Esophagus squamous epithelium (tissue), 5 donors: ENCODE measurements around the gene TMEM61. TPM values are rescaled to one million over a fixed set of nuclear protein-coding genes. Genes with fewer than 3 reads are reported as not detected.

ENCODE experiments used
- DNase-seq: peaks from one replicate; lab custom pipeline; 2025; lab: John Stamatoyannopoulos, UW
- H3K27ac ChIP-seq, 4 donors: fragments of 200-600 bp; sonication (generic); one replicate each; pipeline ENCODE4 v1.5.1; 2016 to 2019; ENCODE audit warnings: mild to moderate bottlenecking in 1 of 4
- H3K27me3 ChIP-seq, 4 donors: fragments of 200-600 bp; sonication (generic); 1 replicate in 3 of 4; 2 replicates in 1 of 4; pipeline versions ENCODE4 v1.5.1 to v1.6.0; 2017 to 2021; ENCODE audit warnings: antibody characterized with exemption in 1 of 4
- H3K36me3 ChIP-seq, 3 donors: fragments of 200-600 bp; sonication (generic); one replicate each; pipeline ENCODE4 v1.5.1; 2016 to 2019
- H3K4me1 ChIP-seq, 3 donors: fragments of 200-600 bp; sonication (generic); one replicate each; pipeline ENCODE4 v1.5.1; 2017 to 2019
- H3K4me3 ChIP-seq, 4 donors: fragments of 200-600 bp; sonication (generic); 1 replicate in 3 of 4; 2 replicates in 1 of 4; pipeline ENCODE4 v1.5.1; 2016 to 2019; ENCODE audit warnings: mild to moderate bottlenecking in 2 of 4, moderate library complexity in 1 of 4
- H3K9me3 ChIP-seq, 3 donors: fragments of 200-600 bp; sonication (generic); one replicate each; pipeline ENCODE4 v1.5.1; 2016 to 2019
- CTCF ChIP-seq, 6 experiments: fragments of 450-650 bp in 4 of 6; fragments of 200-600 bp in 2 of 6; sonication (generic) in 2 of 6; IDR thresholded peaks; one replicate each; pipeline ENCODE4 v1.5.1; 2016 to 2019; ENCODE audit warnings: antibody characterized with exemption in 6 of 6, mild to moderate bottlenecking in 4 of 6, moderate library complexity in 4 of 6
- POLR2A ChIP-seq, 4 donors: fragments of 450-650 bp; IDR thresholded peaks; one replicate each; pipeline ENCODE4 v1.6.1; 2017; ENCODE audit warnings: antibody characterized with exemption in 4 of 4, mild to moderate bottlenecking in 4 of 4, moderate library complexity in 3 of 4
- WGBS, 2 donors: methylation state at CpG; one replicate each; pipeline ENCODE4 v1.1.5; 2018; 5-methylcytosine and 5-hydroxymethylcytosine counted together
- intact Hi-C: fragments of 100-400 bp; cut with DNase I; formaldehyde crosslinking; loops from one replicate; pipeline ENCODE4 v1.15.0; 2022
- total RNA-seq, 4 donors: library from RNA; depleted of rRNA; stranded (reverse); fragments of >200 nt; gene quantifications; one replicate each; pipeline ENCODE4 v1.1.0, GENCODE V29; 2016
- donor health status: DM: yes; HTN: yes; CAD: no.

Gene TMEM61
- total RNA-seq, 4 donors from 2014 or later, result 0.95 to 2.3 (median 1.0) TPM; not detected in 1

GRCh38 chr1:54965624-54966340 is 14.6 kb upstream of the TMEM61 start:
- Histone ChIP-seq H3K4me1 (peaks cover 0 to 21% (median 0%) of the 10 kb centered on the region in 3 donors), H3K27me3 (no peaks in the 10 kb centered on the region), H3K36me3 (no peaks in the 10 kb centered on the region), H3K9me3 (no peaks in the 10 kb centered on the region), H3K27ac (no peak overlapping the region), H3K4me3 (no peak overlapping the region)
- no peak for DNase-seq
- 34 to 51% methylated on average over 6 of the region's 7 CpGs for WGBS, 2 donors
- TF ChIP-seq POLR2A (IDR thresholded peaks at IDR 0.05) (no peak), CTCF (IDR thresholded peaks at IDR 0.05) (no peak)
- intact Hi-C loops, result no loop called here

GRCh38 chr1:54967372-54967771 is 13.1 kb upstream of the TMEM61 start:
- DNase-seq, result no peak
- H3K27ac ChIP-seq, result no peak overlapping the region
- peaks cover 0 to 31% (median 4%) of the 10 kb centered on the region in 3 donors for H3K4me1 ChIP-seq
- TF ChIP-seq CTCF (IDR thresholded peaks at IDR 0.05) (no peak), POLR2A (IDR thresholded peaks at IDR 0.05) (no peak)
- H3K4me3 ChIP-seq, result no peak overlapping the region
- H3K36me3 ChIP-seq, result no peaks in the 10 kb centered on the region
- H3K9me3 ChIP-seq, result no peaks in the 10 kb centered on the region
- no peaks in the 10 kb centered on the region for H3K27me3 ChIP-seq
- WGBS, 2 donors, result 59 to 68% methylated on average over 5 of the region's 5 CpGs
- intact Hi-C loops, result no loop called here

- intact Hi-C loops, result no loop called here
- Histone ChIP-seq H3K27me3 (no peaks in the 10 kb centered on the region), H3K4me3 (no peak overlapping the region), H3K4me1 (peaks cover 0 to 42% (median 9%) of the 10 kb centered on the region in 3 donors), H3K9me3 (no peaks in the 10 kb centered on the region), H3K27ac (no peak overlapping the region), H3K36me3 (no peaks in the 10 kb centered on the region)
- no peak for TF ChIP-seq CTCF (IDR thresholded peaks at IDR 0.05)
- TF ChIP-seq POLR2A (IDR thresholded peaks at IDR 0.05), result no peak
- no peak for DNase-seq
- WGBS, 2 donors, result 65 to 73% methylated on average over 3 to 4 of the region's 4 CpGs
Observed at GRCh38 chr1:54968551-54968950, 11.9 kb upstream of the TMEM61 start.

- TF ChIP-seq POLR2A (IDR thresholded peaks at IDR 0.05) (no peak), CTCF (IDR thresholded peaks at IDR 0.05) (no peak)
- WGBS, 2 donors, result 85 to 93% methylated on average over 1 of the region's 1 CpG
- DNase-seq, result no peak
- Histone ChIP-seq H3K4me3 (no peak overlapping the region), H3K36me3 (no peaks in the 10 kb centered on the region), H3K27ac (peak overlapping the region in 1 of 4 donors; percentile 74), H3K27me3 (no peaks in the 10 kb centered on the region), H3K9me3 (no peaks in the 10 kb centered on the region), H3K4me1 (peaks cover 0 to 43% (median 9%) of the 10 kb centered on the region in 3 donors)
- intact Hi-C loops, result no loop called here
Observed at GRCh38 chr1:54969879-54970278, 10.5 kb upstream of the TMEM61 start.

- H3K27ac ChIP-seq, result peak overlapping the region in 3 of 4 donors; percentile 25 to 74 (median 66)
- no peaks in the 10 kb centered on the region for H3K27me3 ChIP-seq
- intact Hi-C loops, result no loop called here
- no peak for TF ChIP-seq CTCF (IDR thresholded peaks at IDR 0.05)
- H3K4me1 ChIP-seq, result peaks cover 0 to 46% (median 9%) of the 10 kb centered on the region in 3 donors
- no peak for DNase-seq
- WGBS, 2 donors, result 32 to 35% methylated on average over 5 of the region's 5 CpGs
- H3K36me3 ChIP-seq, result no peaks in the 10 kb centered on the region
- no peaks in the 10 kb centered on the region for H3K9me3 ChIP-seq
- H3K4me3 ChIP-seq, result no peak overlapping the region
Observed at GRCh38 chr1:54970901-54971300, 9.5 kb upstream of the TMEM61 start.
